Stimulated activated CD4-positive, alpha-beta T cell treated with anti-CD3 and anti-CD28 coated beads, Interleukin-4, amount 100 ng/mL, for 24 hours (primary cell): Measurements from ENCODE around the gene C19orf12.
A peak's percentile ranks its signal among the peaks of the same experiment; 100 is the strongest.
"Not testable (repeated sequence)": the region's sequence is repeated elsewhere in the genome, so short reads cannot be mapped to it uniquely, and the experiment has no call there.

ENCODE experiments used
- DNase-seq: peaks from one replicate; pipeline ENCODE4 v3.0.0-alpha.2; 2020

C19orf12 gene

GRCh38 chr19:29727906-29728305 lies 12.8 kb upstream of the C19orf12 start:
- no peak for DNase-seq

- DNase-seq = no peak
These were observed 9.7 kb upstream of the C19orf12 start for GRCh38 chr19:29724746-29725145.

- peak; percentile 33 for DNase-seq
These were observed 9.1 kb upstream of the C19orf12 start for GRCh38 chr19:29724102-29724641.

DNA sequence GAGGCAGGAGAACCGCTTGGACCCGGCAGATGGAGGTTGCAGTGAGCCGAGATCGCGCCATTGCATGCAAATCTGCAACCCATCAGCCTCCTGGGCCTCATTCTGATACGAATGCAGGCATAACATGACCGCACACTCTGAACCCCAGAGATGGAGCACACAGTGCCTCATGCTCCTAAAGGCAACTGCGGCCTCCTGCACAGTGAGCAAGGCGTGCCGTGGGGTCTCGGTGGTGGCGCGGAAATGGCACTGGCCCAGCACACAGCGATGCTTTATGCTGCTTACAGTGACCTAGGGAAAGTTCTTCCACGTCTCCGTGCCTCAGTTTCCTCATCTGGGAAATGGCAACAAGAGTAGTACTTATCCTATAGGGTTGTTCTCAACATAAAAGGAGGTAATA lies 2.0 kb upstream of the C19orf12 start:
- DNase-seq = no peak

DNA sequence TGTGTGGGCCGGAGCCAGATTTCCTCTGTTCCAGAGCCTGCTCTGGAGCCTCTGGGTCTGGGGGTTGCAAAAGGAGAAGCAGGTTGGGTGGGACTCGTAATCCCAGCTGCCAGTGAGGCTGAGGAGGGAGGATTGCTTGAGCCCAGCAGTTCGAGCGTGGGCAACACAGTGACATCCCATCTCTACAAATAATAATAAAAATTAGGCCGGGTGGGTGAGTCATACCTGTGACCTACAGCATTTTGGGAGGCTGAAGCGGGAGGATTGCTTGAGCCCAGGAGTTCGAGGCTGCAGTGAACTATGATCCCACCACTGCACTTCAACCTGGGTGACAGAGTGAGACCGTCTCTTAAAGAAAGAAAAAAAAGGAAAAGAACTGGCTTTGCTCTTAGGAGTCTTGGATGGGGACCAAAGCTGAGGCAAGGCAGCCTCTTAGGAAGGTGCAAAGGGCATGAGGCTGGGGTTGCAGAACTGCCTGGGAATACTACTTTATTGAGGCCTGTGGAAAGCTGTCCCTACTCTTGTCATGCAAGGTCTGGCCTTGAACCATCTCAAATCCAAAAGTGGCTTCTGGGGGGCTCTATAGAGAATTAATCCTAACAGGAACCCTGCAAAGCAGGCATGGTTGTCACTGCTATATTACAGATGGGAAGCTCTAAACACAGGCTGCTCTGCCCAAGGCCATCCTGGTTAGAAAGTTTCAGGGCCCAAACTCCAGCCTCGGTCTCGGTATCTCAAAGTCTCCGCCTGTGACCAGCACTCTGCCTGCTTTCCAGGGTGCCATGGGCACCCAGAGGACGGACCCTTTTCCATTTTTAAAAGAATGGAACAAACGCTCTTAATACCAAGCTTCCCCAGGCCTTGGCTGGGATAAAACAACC lies 880 bp upstream of the C19orf12 start:
- no peak for DNase-seq

- DNase-seq = no peak
These were observed 599 bp downstream of the C19orf12 start for GRCh38 chr19:29714371-29714952.

DNA sequence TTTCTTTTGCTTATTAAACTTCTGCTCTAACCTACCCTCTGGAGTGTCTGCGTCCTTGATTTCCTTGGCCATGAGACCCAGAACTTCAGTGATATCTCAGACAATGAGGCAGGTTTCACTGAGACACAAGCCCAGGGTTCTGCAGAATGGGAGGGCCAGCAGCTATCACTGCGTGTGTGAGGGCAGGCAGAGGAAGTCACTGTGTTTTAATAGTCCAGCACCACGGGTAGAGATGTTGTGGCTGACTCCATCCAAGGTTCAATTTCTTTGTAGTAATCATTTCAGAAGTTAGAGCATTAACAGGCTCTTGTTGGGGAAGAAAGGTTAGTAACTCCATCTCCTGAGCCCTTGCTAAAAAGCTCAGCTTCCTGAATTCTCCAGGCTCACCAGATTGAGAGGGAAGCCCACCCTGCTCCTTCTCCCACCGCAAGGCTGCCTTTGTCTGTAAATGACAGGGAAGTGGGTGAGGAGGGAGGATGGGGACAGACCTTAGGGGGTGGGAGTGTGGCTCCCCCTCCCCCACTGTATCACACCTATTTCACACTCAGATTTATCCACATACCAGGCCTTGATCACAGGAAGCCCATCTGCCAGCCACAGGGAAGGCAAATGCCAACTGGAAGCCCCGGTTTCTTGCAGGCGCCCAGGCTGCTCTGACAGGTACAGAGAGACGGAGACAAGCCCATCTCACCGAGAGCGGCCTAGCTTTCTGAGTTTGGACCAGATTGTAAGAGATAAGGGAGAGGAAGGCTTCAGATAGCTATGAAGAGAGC lies 2.1 kb downstream of the C19orf12 start:
- no peak for DNase-seq

- DNase-seq = no peak
These were observed 3.4 kb downstream of the C19orf12 start for GRCh38 chr19:29711584-29712132.

DNA sequence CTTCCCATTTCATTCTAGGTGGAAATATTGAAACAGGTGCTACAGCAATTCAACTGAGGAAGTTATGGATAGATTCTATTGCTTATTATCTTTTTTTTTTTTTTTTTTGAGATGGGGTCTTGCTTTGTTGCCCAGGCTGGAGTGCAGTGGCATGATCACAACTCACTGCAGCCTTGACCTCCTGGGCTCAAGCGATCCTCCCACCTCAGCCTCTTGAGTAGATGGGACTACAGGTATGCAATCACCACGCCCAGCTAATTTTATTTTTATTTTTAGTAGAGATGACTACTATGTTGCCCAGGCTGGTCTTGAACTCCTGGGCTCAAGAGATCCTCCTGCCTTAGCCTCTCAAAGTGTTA lies 5.6 kb downstream of the C19orf12 start:
- not testable (repeated sequence) for DNase-seq

GRCh38 chr19:29708554-29709439 lies 6.3 kb downstream of the C19orf12 start:
- DNase-seq = no peak

DNA sequence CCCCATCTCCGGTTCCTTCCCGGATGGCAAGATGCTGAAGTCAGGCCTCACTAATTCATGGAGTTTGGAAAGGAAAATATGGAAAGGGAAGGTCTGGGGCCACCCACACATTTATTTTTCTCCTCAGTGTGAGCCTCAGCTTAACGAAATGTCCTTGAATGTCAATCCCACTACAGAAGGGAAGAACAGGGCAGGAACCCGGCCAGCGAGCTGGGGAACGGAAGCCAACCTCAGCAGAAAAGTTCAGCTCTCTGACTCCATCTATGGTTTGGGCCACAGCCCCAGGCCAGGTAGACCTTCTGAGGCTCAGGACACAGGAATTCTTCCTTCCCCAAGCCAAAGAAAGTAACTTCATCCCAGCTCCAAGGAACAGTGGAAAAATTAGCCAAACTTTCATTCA lies 8.4 kb downstream of the C19orf12 start:
- no peak for DNase-seq

DNA sequence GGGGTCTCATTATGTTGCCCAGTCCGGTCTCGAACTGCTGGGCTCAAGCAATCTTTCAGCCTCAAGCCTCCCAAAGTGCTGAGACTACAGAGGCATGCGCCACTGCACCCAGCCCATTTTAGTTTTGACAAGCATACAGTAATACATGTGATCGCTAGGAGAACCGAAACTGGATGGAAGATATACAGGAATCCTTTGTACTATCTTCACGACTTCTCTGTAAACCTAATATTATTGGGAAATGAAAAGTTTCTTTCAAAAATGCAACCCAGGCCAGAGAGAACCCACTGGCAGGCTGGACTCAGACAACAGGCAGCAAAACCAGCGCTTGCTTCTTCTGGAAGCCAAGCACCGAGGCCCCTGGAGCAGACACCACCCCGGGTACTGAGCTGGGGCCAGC lies 9.4 kb downstream of the C19orf12 start:
- no peak for DNase-seq

- DNase-seq = peak; percentile 55
These were observed 10.2 kb downstream of the C19orf12 start for GRCh38 chr19:29704562-29705558.

- DNase-seq = no peak
These were observed 12.1 kb downstream of the C19orf12 start for GRCh38 chr19:29702963-29703320.

DNA sequence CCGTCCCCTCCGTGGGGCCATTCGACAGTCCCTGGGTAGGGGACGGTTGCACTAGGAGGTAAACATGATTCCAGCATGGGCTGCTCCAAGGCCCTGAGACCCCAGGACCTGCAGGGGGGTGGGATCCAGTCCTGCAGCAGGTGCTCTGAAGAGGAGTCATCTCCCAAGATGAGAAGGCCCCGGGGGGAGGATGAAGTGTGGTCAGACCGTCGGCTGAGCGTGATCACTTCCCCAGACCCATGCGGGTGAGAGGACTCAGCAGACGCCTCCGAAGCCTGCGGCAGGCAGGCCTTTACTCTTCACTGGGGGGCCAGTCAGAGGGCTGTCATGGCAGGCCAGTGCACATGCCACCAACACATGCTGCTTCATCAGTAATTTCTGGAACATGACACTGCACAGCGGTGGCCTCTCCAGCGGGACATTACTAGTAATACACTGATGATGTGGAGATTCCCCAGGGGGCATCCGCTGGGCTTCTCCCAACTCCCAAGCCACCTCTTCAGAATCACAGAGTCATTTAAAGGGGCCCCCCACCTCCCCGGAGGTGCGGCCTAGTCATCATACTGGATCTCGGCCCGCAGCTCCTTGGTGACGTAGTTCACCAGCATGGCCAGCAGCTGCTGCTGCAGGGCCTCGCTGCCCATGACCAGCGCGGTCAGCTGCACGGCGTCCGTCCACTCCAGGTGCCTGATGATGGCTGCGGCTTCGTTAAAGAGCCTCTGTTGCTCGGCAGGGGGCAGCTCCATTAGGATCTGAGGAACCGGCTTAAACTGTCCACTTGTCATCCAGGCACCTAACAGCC lies 12.7 kb downstream of the C19orf12 start:
- DNase-seq = no peak

DNA sequence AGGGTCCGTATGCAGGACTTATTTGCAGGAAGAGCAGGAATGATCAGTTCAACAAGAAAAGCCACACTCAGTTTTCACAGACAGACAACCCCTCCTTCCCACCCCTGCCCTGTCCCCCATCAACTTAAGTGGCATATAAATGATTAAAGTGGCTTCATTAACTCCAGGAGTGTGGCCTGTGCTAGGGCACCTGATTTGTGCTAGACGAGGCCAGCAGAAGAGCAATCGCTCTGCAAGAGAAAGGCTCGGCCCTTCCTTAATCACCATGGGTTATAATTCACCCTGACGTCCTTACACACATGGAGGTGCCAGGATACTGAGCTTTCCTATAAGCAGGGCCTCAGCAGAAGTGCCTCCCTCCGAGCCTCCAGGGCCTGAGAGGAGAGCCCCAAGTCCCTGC lies 14.6 kb downstream of the C19orf12 start:
- DNase-seq = no peak

DNA sequence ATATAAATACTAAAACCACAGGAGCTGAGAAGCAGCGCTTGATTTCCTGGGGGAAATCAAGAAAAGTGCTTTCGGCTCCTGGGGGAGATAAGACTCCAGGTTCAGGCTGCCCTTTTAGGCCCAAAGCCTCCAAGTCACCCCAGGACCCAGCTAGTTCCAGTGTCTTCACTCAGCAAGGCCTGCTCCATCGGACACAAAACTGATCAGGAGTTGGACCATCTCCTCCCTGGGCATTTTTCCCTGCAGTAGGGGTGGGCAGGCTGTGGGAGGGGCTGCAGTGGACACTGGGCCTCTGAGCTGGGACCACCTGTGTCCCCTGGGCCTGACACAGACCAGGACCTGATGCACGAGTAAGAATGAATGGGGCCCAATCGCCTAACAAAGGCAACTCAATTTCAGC lies 15.2 kb downstream of the C19orf12 start:
- DNase-seq = no peak

DNA sequence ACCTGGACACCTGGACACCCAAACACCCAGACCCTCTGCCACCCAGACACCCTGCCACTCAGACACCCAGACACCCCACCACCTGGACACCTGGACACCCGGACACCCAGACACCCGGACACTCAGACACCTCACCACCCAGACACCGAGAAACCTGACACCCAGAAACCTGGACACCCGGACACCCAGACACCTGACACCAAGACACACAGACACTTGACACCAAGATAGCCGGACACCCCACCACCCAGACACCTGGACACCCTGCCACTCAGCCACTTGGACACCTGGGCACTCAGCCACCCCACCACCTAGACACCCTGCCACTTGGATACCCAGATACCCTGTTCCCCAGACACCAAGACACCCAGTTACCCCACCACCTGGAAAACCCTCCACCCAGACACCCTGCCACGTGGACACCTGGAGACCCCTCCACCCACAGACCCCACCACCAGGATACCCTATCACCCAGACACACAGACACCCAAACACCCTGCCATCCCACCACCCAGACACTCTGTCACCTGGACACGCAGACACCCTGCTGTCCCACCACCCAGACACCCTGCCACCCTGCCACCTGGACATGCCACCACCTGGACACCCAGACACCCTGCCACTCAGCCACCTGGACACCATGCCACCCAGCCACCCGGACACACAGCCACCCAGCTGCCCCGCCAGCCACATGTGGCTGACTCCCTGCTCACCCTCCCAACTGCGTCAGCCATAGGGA lies 17.4 kb downstream of the C19orf12 start:
- DNase-seq = no peak

DNA sequence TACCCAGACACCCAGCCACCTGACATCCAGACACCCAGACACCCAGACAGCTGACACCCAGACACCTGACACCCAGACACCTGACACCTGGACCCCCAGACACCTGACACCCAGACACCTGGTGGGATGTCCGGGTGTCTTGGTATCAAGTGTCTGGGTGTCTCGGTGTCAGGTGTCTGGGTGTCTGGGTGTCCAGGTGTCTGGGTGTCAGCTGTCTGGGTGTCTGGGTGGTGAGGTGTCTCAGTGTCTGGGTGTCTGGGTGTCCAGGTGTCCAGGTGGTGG lies 18.6 kb downstream of the C19orf12 start:
- DNase-seq = no peak
